A549 (cell line): Measurements from ENCODE around the gene RNF10. TPM values are rescaled to one million over a fixed set of nuclear protein-coding genes. Genes with fewer than 3 reads are reported as not detected.

Experiments used
- ATAC-seq, 2 experiments: fragments of 200-7000 bp in 1 of 2; fragments of >200 bp in 1 of 2; cut with Nextera tagmentation in 1 of 2; cut with Tn5 transposase in 1 of 2; 3 replicates each; pipeline versions ENCODE4 v1.8.0 to v1.9.1; 2018 to 2020; ENCODE audit warnings: mild to moderate bottlenecking in 1 of 2, moderate library complexity in 1 of 2
- CTCF ChIA-PET: fragments of 300-600 bp; sonication (Branson Sonifier 250); formaldehyde crosslinking; extraction: SDS; loops from one replicate; lab custom pipeline; 2021; ENCODE audit warnings: antibody characterized with exemption, inconsistent platforms; lab: Yijun Ruan, JAX
- POLR2A ChIA-PET: fragments of 350-600 bp; formaldehyde crosslinking; extraction: SDS; loops from one replicate; lab custom pipeline; 2021; ENCODE audit warnings: antibody characterized with exemption, inconsistent platforms; lab: Yijun Ruan, JAX
- DNase-seq, 2 experiments: peaks; one replicate each; pipeline versions ENCODE4 v3.0.0 to v3.0.0-alpha.2; 2011 to 2016; ENCODE audit warnings: low read depth in 1 of 2, low spot score in 1 of 2
- FAIRE-seq: peaks from 2 replicates; lab custom pipeline; 2011; peaks lifted over from hg19 to GRCh38; lab: Jason Lieb, UNC
- H3K27ac ChIP-seq, 2 experiments: fragments of >200 bp; sonication (Bioruptor Twin); formaldehyde crosslinking; 3 replicates each; pipeline ENCODE4 v1.5.1; 2016 to 2017
- H3K4me1 ChIP-seq: fragments of >200 bp; sonication (Bioruptor Twin); formaldehyde crosslinking; 3 replicates; pipeline ENCODE4 v1.6.1; 2016
- H3K4me2 ChIP-seq: fragments of >200 bp; sonication (Bioruptor Twin); formaldehyde crosslinking; 3 replicates; pipeline ENCODE4 v1.6.1; 2016
- H3K4me3 ChIP-seq: fragments of >200 bp; sonication (Bioruptor Twin); formaldehyde crosslinking; 3 replicates; pipeline ENCODE4 v1.5.1; 2016
- H3K9me3 ChIP-seq: fragments of >200 bp; sonication (Bioruptor Twin); formaldehyde crosslinking; 3 replicates; pipeline ENCODE4 v1.6.1; 2016
- CEBPB ChIP-seq, 2 experiments: fragments of >200 bp in 1 of 2; sonication (Bioruptor Twin) in 1 of 2; formaldehyde crosslinking in 1 of 2; IDR thresholded peaks; 2 replicates each; pipeline ENCODE4 v1.6.1; 2012 to 2016
- CHD4 ChIP-seq: fragments of 200-600 bp; sonication (generic); IDR thresholded peaks from 2 replicates; pipeline ENCODE4 v1.6.1; 2016; ENCODE audit warnings: antibody characterized with exemption, mild to moderate bottlenecking, borderline replicate concordance
- CTCF ChIP-seq: fragments of >200 bp; sonication (Bioruptor Twin); formaldehyde crosslinking; IDR thresholded peaks from 3 replicates; pipeline ENCODE4 v1.5.1; 2016
- E2F6 ChIP-seq: IDR thresholded peaks from 2 replicates; pipeline ENCODE4 v1.6.1; 2012; ENCODE audit warnings: low read depth, borderline replicate concordance
- ELK1 ChIP-seq: fragments of 150-350 bp; IDR thresholded peaks from 2 replicates; pipeline ENCODE4 v1.6.1; 2014; ENCODE audit warnings: low read depth, mild to moderate bottlenecking, low read length
- EP300 ChIP-seq, 2 experiments: fragments of >200 bp; sonication (Bioruptor Twin); formaldehyde crosslinking; IDR thresholded peaks; 2 replicates in 1 of 2; 3 replicates in 1 of 2; pipeline ENCODE4 v1.6.1; 2016 to 2017
- ESRRA ChIP-seq: fragments of 150-350 bp; IDR thresholded peaks from 2 replicates; pipeline ENCODE4 v1.6.1; 2014; ENCODE audit warnings: mild to moderate bottlenecking, low read length, borderline replicate concordance
- GATA3 ChIP-seq: IDR thresholded peaks from 2 replicates; pipeline ENCODE4 v1.6.1; 2012; ENCODE audit warnings: borderline replicate concordance
- HES2 ChIP-seq: fragments of >200 bp; sonication (Bioruptor Twin); formaldehyde crosslinking; IDR thresholded peaks from 2 replicates; pipeline ENCODE4 v1.6.1; 2016
- HMGXB4 ChIP-seq: fragments of 250-450 bp; sonication (Bioruptor Pico); IDR thresholded peaks from 2 replicates; pipeline ENCODE4 v1.5.0; 2021; ENCODE audit warnings: mild to moderate bottlenecking, moderate library complexity, borderline replicate concordance
- HOXB13 ChIP-seq: fragments of 250-450 bp; sonication (Bioruptor Pico); IDR thresholded peaks from 2 replicates; pipeline ENCODE4 v1.5.0; 2020; ENCODE audit warnings: low read depth, mild to moderate bottlenecking, moderate library complexity
- JUN ChIP-seq, 2 experiments: fragments of >200 bp; sonication (Bioruptor Twin); formaldehyde crosslinking; IDR thresholded peaks; 2 replicates in 1 of 2; 3 replicates in 1 of 2; pipeline ENCODE4 v1.6.1; 2016 to 2017
- MAFK ChIP-seq: fragments of 450-650 bp; IDR thresholded peaks from 2 replicates; pipeline ENCODE4 v1.6.1; 2014; ENCODE audit not compliant: partially characterized antibody
- MAX ChIP-seq: IDR thresholded peaks from 2 replicates; pipeline ENCODE4 v1.6.1; 2012
- MYC ChIP-seq: IDR thresholded peaks from 2 replicates; pipeline ENCODE4 v1.6.1; 2012; ENCODE audit warnings: mild to moderate bottlenecking, inconsistent platforms, low read length, improper control_type of control experiment, borderline replicate concordance
- NR3C1 ChIP-seq: fragments of >200 bp; sonication (Bioruptor Twin); formaldehyde crosslinking; IDR thresholded peaks from 3 replicates; pipeline ENCODE4 v1.6.1; 2017
- POLR2A ChIP-seq: IDR thresholded peaks from 2 replicates; pipeline ENCODE4 v1.6.1; 2012; ENCODE audit warnings: mild to moderate bottlenecking, low read length
- POLR2AphosphoS2 ChIP-seq: conservative IDR thresholded peaks from 2 replicates; pipeline ENCODE4 v1.6.1; 2012; ENCODE audit warnings: low read length, improper control_type of control experiment, inconsistent platforms
- RCOR1 ChIP-seq: fragments of 150-350 bp; IDR thresholded peaks from 2 replicates; pipeline ENCODE4 v1.6.1; 2014; ENCODE audit warnings: antibody characterized with exemption, low read length, low read depth
- SREBF2 ChIP-seq: fragments of 450-650 bp; IDR thresholded peaks from 2 replicates; pipeline ENCODE4 v1.6.1; 2014; ENCODE audit warnings: mild to moderate bottlenecking, moderate library complexity
- TFCP2L1 ChIP-seq: fragments of 250-450 bp; sonication (Bioruptor Pico); IDR thresholded peaks from 2 replicates; pipeline ENCODE4 v1.5.0; 2021; ENCODE audit warnings: mild to moderate bottlenecking
- USF2 ChIP-seq: fragments of 450-650 bp; IDR thresholded peaks from 2 replicates; pipeline ENCODE4 v1.6.1; 2014; ENCODE audit warnings: antibody characterized with exemption
- ZNF302 ChIP-seq: fragments of 250-450 bp; sonication (Bioruptor Pico); IDR thresholded peaks from 2 replicates; pipeline ENCODE4 v1.9.0; 2021; ENCODE audit warnings: inconsistent platforms, mild to moderate bottlenecking, moderate library complexity
- ZSCAN20 ChIP-seq: fragments of 250-450 bp; sonication (Bioruptor Pico); IDR thresholded peaks from 2 replicates; pipeline ENCODE4 v1.8.0; 2022; ENCODE audit warnings: mild to moderate bottlenecking, moderate library complexity
- WGBS: methylation state at CpG from one replicate; pipeline ENCODE4 v1.1.6; 2017; ENCODE audit errors: missing lambda C conversion rate; 5-methylcytosine and 5-hydroxymethylcytosine counted together
- polyA plus RNA-seq, 4 experiments: library from polyadenylated mRNA; depleted of rRNA in 3 of 4; stranded (reverse); fragments of >200 nt; fragmentation: RNase III in 1 of 4; extraction: RNeasy Plus Mini Kit Qiagen cat#74134 plus additional on column Dnase treatment in 1 of 4; gene quantifications; 2 replicates in 3 of 4; 3 replicates in 1 of 4; pipeline ENCODE4 v1.2.3, GENCODE V29; 2011 to 2017

The RNF10 gene
- polyA plus RNA-seq, 2 of the 4 experiments (the other 2 are of a cell fraction): 87.0 to 118 TPM

- TF ChIP-seq GATA3: no peak
- TF ChIP-seq MAFK: no peak
- TF ChIP-seq, all 56 proteins: peak for 0
Observed at GRCh38 chr12:120618954-120619615, 84.9 kb downstream of the RNF10 start (continued).

- ATAC-seq: peak in 1 of 2 experiments; percentile 23; a peak in 1 of 6 replicates
- TF ChIP-seq CEBPB (IDR thresholded peaks at IDR 0.05) (no peak), POLR2A (no peak), MYC (no peak), HMGXB4 (CRISPR knock-in tag) (no peak), HOXB13 (CRISPR knock-in tag) (no peak), USF2 (no peak)
- ChIA-PET CTCF (interaction anchor here (1.5 kb wide), 2 partner anchors 26 to 29 kb away, joined by 4 read pairs; no protein-coding TSS in a partner anchor), POLR2A (no interaction called here)
- H3K4me2 ChIP-seq: no peak overlapping the region
- H3K9me3 ChIP-seq: no peaks in the 10 kb centered on the region
- H3K27ac ChIP-seq: no peak overlapping the region
- WGBS: 34% methylated on average over 2 of the region's 2 CpGs
- no peak for DNase-seq
- H3K4me1 ChIP-seq: no peaks in the 10 kb centered on the region
- H3K4me3 ChIP-seq: no peak overlapping the region
- FAIRE-seq: no peak
Observed at GRCh38 chr12:120620624-120621023, 86.5 kb downstream of the RNF10 start.

- DNase-seq (peak; percentile 83 to 89), ATAC-seq (peak; percentile 70 to 88), FAIRE-seq (no peak)
- Histone ChIP-seq H3K27ac (peak overlapping the region; percentile 68 to 82), H3K4me1 (0 out of 3 replicates have a peak, but pooled peaks cover 3% of the 10 kb centered on the region), H3K4me2 (peak overlapping the region; percentile 73), H3K4me3 (peak overlapping the region; percentile 30; the same call in 1 of the 3 replicates), H3K9me3 (no peaks in the 10 kb centered on the region)
- 43% methylated on average over 23 of the region's 26 CpGs for WGBS
- POLR2A ChIA-PET: interaction anchor here (0.6 to 0.7 kb wide), 3 partner anchors 9 to 334 kb away, joined by 5 to 8 read pairs (median 7); no protein-coding TSS in a partner anchor
- CTCF ChIA-PET: interaction anchor here (0.8 to 2.4 kb wide), 6 partner anchors 11 to 44 kb away, joined by 3 to 8 read pairs (median 3); partner anchors contain the start of genes CABP1 and POP5
- no peak for TF ChIP-seq CEBPB (IDR thresholded peaks at IDR 0.05)
- TF ChIP-seq SREBF2: no peak
- no peak for TF ChIP-seq POLR2AphosphoS2
- 0 out of 3 replicates have a peak, but pooled peaks have one; percentile 17 for TF ChIP-seq CTCF
- TF ChIP-seq GATA3: no peak
- TF ChIP-seq RCOR1: 0 out of 2 replicates have a peak, but pooled peaks have one; percentile 50
- TF ChIP-seq HES2: no peak
- TF ChIP-seq E2F6: peak; percentile 94
- no peak for TF ChIP-seq ZSCAN20 (CRISPR knock-in tag)
- no peak for TF ChIP-seq EP300 (IDR thresholded peaks at IDR 0.05)
- TF ChIP-seq ESRRA: no peak
- TF ChIP-seq USF2: peak; percentile 93
- TF ChIP-seq MAX: peak; percentile 97
- 0 out of 5 replicates have a peak, but pooled peaks of 1 of the 2 experiments have one; percentile 19 for TF ChIP-seq JUN (IDR thresholded peaks at IDR 0.05)
- peak; percentile 54; the same call in 1 of the 2 replicates for TF ChIP-seq CHD4
- TF ChIP-seq TFCP2L1 (CRISPR knock-in tag): no peak
- no peak for TF ChIP-seq NR3C1
- TF ChIP-seq ELK1: no peak
- no peak for TF ChIP-seq ZNF302 (CRISPR knock-in tag)
Observed at GRCh38 chr12:120625557-120626419, 91.6 kb downstream of the RNF10 start.
